ENCODE results near the gene DCAF7. TPM values are rescaled to one million over a fixed set of nuclear protein-coding genes. Genes with fewer than 3 reads are reported as not detected.

The DCAF7 gene
- total and polyA plus RNA-seq, 2 donors from 2014 or later, result 19.9 to 81.0 TPM

DNA sequence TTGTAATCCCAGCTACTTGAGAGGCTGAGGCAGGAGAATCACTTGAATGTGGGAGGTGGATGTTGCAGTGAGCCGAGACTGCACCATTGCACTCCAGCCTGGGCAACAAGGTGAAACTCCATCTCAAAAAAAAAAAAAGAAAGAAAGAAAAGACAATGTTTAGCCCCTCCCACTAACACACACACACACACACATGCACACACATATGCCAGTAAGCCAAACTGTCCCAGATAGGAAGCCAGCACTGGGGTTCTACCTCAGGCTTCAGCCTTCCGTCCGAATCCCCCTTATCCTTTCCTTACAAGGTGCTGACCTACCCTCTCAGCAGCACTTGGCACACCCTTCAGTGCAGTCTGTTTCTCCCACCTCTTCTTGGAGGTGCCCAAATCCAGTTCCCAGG lies 35.8 kb upstream of the DCAF7 start:
- H3K4me1 ChIP-seq (ENCODE audit: control insufficient read depth in 2 of 3, insufficient read depth in 2 of 3, low read depth in 1 of 3, low read length in 3 of 3), result peaks cover 0 to 28% (median 9%) of the 10 kb centered on the region in 3 donors
- no peak overlapping the region for H3K27ac ChIP-seq (ENCODE audit: low read depth in 2 of 2, low read length in 2 of 2)
- H3K9ac ChIP-seq (ENCODE audit: low read length in 3 of 3), result no peak overlapping the region
- DNase-seq, result no peak
- H3K4me3 ChIP-seq (ENCODE audit: low read length in 3 of 3), result no peak overlapping the region
- FAIRE-seq, result no peak
- H3K27me3 ChIP-seq (ENCODE audit: control insufficient read depth, insufficient read depth, low read length), result no peaks in the 10 kb centered on the region
- intact Hi-C loops (cut with DNase I), result no loop called here
- H3K36me3 ChIP-seq (ENCODE audit: control insufficient read depth in 2 of 3, insufficient read depth in 3 of 3, low read length in 3 of 3), result no peaks in the 10 kb centered on the region
- TF ChIP-seq, protein P1, sequence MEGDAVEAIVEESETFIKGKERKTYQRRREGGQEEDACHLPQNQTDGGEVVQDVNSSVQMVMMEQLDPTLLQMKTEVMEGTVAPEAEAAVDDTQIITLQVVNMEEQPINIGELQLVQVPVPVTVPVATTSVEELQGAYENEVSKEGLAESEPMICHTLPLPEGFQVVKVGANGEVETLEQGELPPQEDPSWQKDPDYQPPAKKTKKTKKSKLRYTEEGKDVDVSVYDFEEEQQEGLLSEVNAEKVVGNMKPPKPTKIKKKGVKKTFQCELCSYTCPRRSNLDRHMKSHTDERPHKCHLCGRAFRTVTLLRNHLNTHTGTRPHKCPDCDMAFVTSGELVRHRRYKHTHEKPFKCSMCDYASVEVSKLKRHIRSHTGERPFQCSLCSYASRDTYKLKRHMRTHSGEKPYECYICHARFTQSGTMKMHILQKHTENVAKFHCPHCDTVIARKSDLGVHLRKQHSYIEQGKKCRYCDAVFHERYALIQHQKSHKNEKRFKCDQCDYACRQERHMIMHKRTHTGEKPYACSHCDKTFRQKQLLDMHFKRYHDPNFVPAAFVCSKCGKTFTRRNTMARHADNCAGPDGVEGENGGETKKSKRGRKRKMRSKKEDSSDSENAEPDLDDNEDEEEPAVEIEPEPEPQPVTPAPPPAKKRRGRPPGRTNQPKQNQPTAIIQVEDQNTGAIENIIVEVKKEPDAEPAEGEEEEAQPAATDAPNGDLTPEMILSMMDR (IDR thresholded peaks at IDR 0.05; ENCODE audit: borderline replicate concordance, extremely low read depth, insufficient read depth), result no peak
- no peaks in the 10 kb centered on the region for H3K9me3 ChIP-seq (ENCODE audit: control insufficient read depth in 2 of 3, insufficient read depth in 1 of 3, low read length in 3 of 3)

DNA sequence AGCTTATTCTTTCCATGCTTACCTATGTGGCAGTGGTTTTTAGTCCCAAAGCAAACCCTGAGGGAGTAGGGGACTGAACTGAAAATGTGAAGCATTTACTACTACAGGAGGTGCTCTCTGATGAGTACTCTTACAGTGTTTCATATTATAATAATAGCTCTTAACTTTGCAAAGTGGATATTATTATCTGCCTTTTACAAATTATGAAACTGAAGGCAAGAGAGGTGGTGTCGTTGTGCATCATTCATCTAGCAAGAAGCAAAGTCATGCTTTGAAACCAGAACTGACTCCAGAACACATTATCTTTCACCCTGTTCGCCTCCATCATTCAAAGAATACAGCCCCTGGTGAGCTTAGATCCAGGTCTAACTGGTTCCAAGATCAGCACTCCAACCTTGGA lies 35.3 kb upstream of the DCAF7 start:
- Histone ChIP-seq H3K27ac (ENCODE audit: low read depth in 2 of 2, low read length in 2 of 2) (no peak overlapping the region), H3K36me3 (ENCODE audit: control insufficient read depth in 2 of 3, insufficient read depth in 3 of 3, low read length in 3 of 3) (no peaks in the 10 kb centered on the region), H3K4me1 (ENCODE audit: control insufficient read depth in 2 of 3, insufficient read depth in 2 of 3, low read depth in 1 of 3, low read length in 3 of 3) (peaks cover 0 to 32% (median 12%) of the 10 kb centered on the region in 3 donors), H3K9ac (ENCODE audit: low read length in 3 of 3) (no peak overlapping the region), H3K9me3 (ENCODE audit: control insufficient read depth in 2 of 3, insufficient read depth in 1 of 3, low read length in 3 of 3) (no peaks in the 10 kb centered on the region), H3K27me3 (ENCODE audit: control insufficient read depth, insufficient read depth, low read length) (no peaks in the 10 kb centered on the region), H3K4me3 (ENCODE audit: low read length in 3 of 3) (no peak overlapping the region)
- FAIRE-seq, result no peak
- intact Hi-C loops (cut with DNase I), result no loop called here
- TF ChIP-seq, protein P1 (IDR thresholded peaks at IDR 0.05; ENCODE audit: borderline replicate concordance, extremely low read depth, insufficient read depth), result no peak
- DNase-seq, result no peak

DNA sequence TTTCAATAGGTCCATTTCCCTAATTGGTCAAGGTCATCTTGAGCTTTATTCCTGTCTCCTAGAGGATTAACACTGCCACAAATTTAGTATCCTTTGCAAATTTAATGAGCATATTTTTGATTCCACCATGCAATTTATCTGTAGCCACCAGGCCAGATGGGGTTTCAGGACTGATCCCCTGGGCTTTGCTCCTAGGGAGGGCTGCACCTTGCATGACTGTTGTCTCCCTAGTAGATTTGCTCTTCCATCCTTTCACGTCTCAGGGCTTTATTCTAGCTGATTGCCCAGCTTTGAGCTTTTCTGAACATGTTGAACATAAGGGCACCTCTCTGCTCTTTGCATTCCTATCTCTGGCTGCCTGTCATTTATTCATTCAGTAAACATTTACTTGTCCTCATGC lies 34.9 kb upstream of the DCAF7 start:
- no peak overlapping the region for H3K9ac ChIP-seq (ENCODE audit: low read length in 3 of 3)
- H3K27ac ChIP-seq (ENCODE audit: low read depth in 2 of 2, low read length in 2 of 2), result no peak overlapping the region
- H3K9me3 ChIP-seq (ENCODE audit: control insufficient read depth in 2 of 3, insufficient read depth in 1 of 3, low read length in 3 of 3), result no peaks in the 10 kb centered on the region
- no peaks in the 10 kb centered on the region for H3K36me3 ChIP-seq (ENCODE audit: control insufficient read depth in 2 of 3, insufficient read depth in 3 of 3, low read length in 3 of 3)
- TF ChIP-seq, protein P1 (IDR thresholded peaks at IDR 0.05; ENCODE audit: borderline replicate concordance, extremely low read depth, insufficient read depth), result no peak
- H3K4me3 ChIP-seq (ENCODE audit: low read length in 3 of 3), result no peak overlapping the region
- no peaks in the 10 kb centered on the region for H3K27me3 ChIP-seq (ENCODE audit: control insufficient read depth, insufficient read depth, low read length)
- no peak for FAIRE-seq
- DNase-seq, result no peak
- intact Hi-C loops (cut with DNase I), result no loop called here
- H3K4me1 ChIP-seq (ENCODE audit: control insufficient read depth in 2 of 3, insufficient read depth in 2 of 3, low read depth in 1 of 3, low read length in 3 of 3), result peaks cover 0 to 32% (median 12%) of the 10 kb centered on the region in 3 donors

Measured in kidney (tissue), 14 donors.